Keratinocyte (primary cell): Measurements from ENCODE around the gene CGNL1. TPM values are rescaled to one million over a fixed set of nuclear protein-coding genes. Genes with fewer than 3 reads are reported as not detected.

Experiments
- DNase-seq: peaks from one replicate; pipeline ENCODE4 v3.0.0-alpha.2; 2011; ENCODE audit warnings: low read depth, missing footprints, low spot score
- FAIRE-seq: peaks from 2 replicates; lab custom pipeline; 2011; peaks lifted over from hg19 to GRCh38; lab: Jason Lieb, UNC
- H2AFZ ChIP-seq: 2 replicates; pipeline ENCODE4 v1.6.0; 2012; ENCODE audit warnings: low read length, control low read depth, inconsistent platforms; ENCODE audit not compliant: control insufficient read depth
- H3K27ac ChIP-seq: 2 replicates; pipeline ENCODE4 v1.5.1; 2011; ENCODE audit warnings: low read length; ENCODE audit not compliant: control insufficient read depth, insufficient read depth
- H3K27me3 ChIP-seq: 3 replicates; pipeline ENCODE4 v1.6.0; 2011; ENCODE audit warnings: low read length; ENCODE audit not compliant: control insufficient read depth, insufficient read depth; ENCODE audit errors: extremely low read depth
- H3K36me3 ChIP-seq, 2 experiments: 2 replicates in 1 of 2; 3 replicates in 1 of 2; pipeline ENCODE4 v1.5.1; 2011; ENCODE audit warnings: low read length in 2 of 2, mild to moderate bottlenecking in 1 of 2; ENCODE audit not compliant: control insufficient read depth in 2 of 2, insufficient read depth in 2 of 2; ENCODE audit errors: extremely low read depth in 1 of 2
- H3K4me1 ChIP-seq: 3 replicates; pipeline ENCODE4 v1.5.1; 2011; ENCODE audit warnings: low read length; ENCODE audit not compliant: control insufficient read depth, insufficient read depth; ENCODE audit errors: extremely low read depth
- H3K4me2 ChIP-seq: 3 replicates; pipeline ENCODE4 v1.6.0; 2011; ENCODE audit warnings: low read depth, low read length; ENCODE audit not compliant: control insufficient read depth, insufficient read depth; ENCODE audit errors: extremely low read depth
- H3K4me3 ChIP-seq, 3 experiments: fragments of 200-600 bp in 1 of 3; sonication (generic) in 1 of 3; 2 replicates in 2 of 3; 3 replicates in 1 of 3; pipeline ENCODE4 v1.5.1; 2011 to 2016; ENCODE audit warnings: low read length in 3 of 3, mild to moderate bottlenecking in 3 of 3, control low read depth in 2 of 3, inconsistent platforms in 1 of 3, low read depth in 1 of 3, mixed read lengths in 1 of 3, mixed run types in 1 of 3, moderate library complexity in 1 of 3; ENCODE audit not compliant: control insufficient read depth in 2 of 3, insufficient read depth in 2 of 3; ENCODE audit errors: extremely low read depth in 1 of 3
- H3K79me2 ChIP-seq: 2 replicates; pipeline ENCODE4 v1.6.0; 2012; ENCODE audit warnings: low read length; ENCODE audit not compliant: control insufficient read depth, insufficient read depth
- H3K9ac ChIP-seq: 3 replicates; pipeline ENCODE4 v1.6.0; 2011; ENCODE audit warnings: low read length; ENCODE audit not compliant: control insufficient read depth, insufficient read depth; ENCODE audit errors: extremely low read depth
- H3K9me1 ChIP-seq: 3 replicates; pipeline ENCODE4 v1.6.0; 2011; ENCODE audit warnings: low read length; ENCODE audit not compliant: control insufficient read depth, insufficient read depth; ENCODE audit errors: extremely low read depth
- H3K9me3 ChIP-seq: 2 replicates; pipeline ENCODE4 v1.5.1; 2012; ENCODE audit warnings: low read depth, low read length; ENCODE audit not compliant: control insufficient read depth
- H4K20me1 ChIP-seq: 3 replicates; pipeline ENCODE4 v1.6.0; 2011; ENCODE audit warnings: low read length; ENCODE audit not compliant: control insufficient read depth, insufficient read depth; ENCODE audit errors: extremely low read depth
- CTCF ChIP-seq, 3 experiments: IDR thresholded peaks in 1 of 3; conservative IDR thresholded peaks in 1 of 3; optimal IDR thresholded peaks in 1 of 3; 2 replicates in 2 of 3; 3 replicates in 1 of 3; pipeline versions ENCODE3 to v1.5.1; 2011; ENCODE audit warnings: low read length in 3 of 3, mild to moderate bottlenecking in 3 of 3, moderate library complexity in 2 of 3, control low read depth in 1 of 3, inconsistent platforms in 1 of 3; ENCODE audit not compliant: insufficient read depth in 2 of 3; ENCODE audit errors: extremely low read depth in 1 of 3
- EZH2 ChIP-seq: IDR thresholded peaks from one replicate; pipeline ENCODE4 v1.6.1; 2012; ENCODE audit warnings: inconsistent platforms, mild to moderate bottlenecking, low read length, moderate library complexity
- dilution Hi-C: fragments of 300-500 bp; cut with MboI; formaldehyde crosslinking; loops from one replicate; pipeline ENCODE4 v1.7.0; 2020; ENCODE audit warnings: low sequenced_read_pairs; ENCODE audit not compliant: extremely low pct_ligation_motif_present
- polyA plus RNA-seq, 5 experiments: library from polyadenylated mRNA; depleted of rRNA in 3 of 5; stranded (reverse) in 3 of 5; stranded (forward) in 1 of 5; unstranded in 1 of 5; fragments of >200 nt; gene quantifications; 1 replicate in 1 of 5; 2 replicates in 3 of 5; 3 replicates in 1 of 5; pipeline versions ENCODE4 v1.2.1 to v1.2.3, GENCODE V29; 2011 to 2012; ENCODE audit warnings: missing spikeins in 2 of 5, low read depth in 1 of 5, low replicate concordance in 1 of 5

CGNL1 gene
- polyA plus RNA-seq, 1 donor (not counting 4 experiments of a cell fraction or from before 2014, with no cell fraction given): 0.05 TPM

GRCh38 chr15:57363661-57364060 lies 12.6 kb upstream of the CGNL1 start:
- Histone ChIP-seq H3K27me3 (no peaks in the 10 kb centered on the region), H3K79me2 (no peaks in the 10 kb centered on the region), H3K9ac (no peak overlapping the region), H3K36me3 (no peaks in the 10 kb centered on the region), H3K9me3 (no peaks in the 10 kb centered on the region), H3K4me1 (peaks cover 6% of the 10 kb centered on the region), H3K9me1 (no peaks in the 10 kb centered on the region), H3K4me2 (no peak overlapping the region), H4K20me1 (no peaks in the 10 kb centered on the region), H3K27ac (no peak overlapping the region), H2AFZ (no peak overlapping the region), H3K4me3 (no peak overlapping the region)
- DNase-seq: no peak
- TF ChIP-seq EZH2: no peak
- no peak for TF ChIP-seq CTCF (optimal IDR thresholded peaks at IDR 0.05 in 1 of 3, IDR thresholded peaks at IDR 0.05 in 1 of 3, conservative IDR thresholded peaks at IDR 0.05 in 1 of 3; ENCODE audit: extremely low read depth in 1 of 3, insufficient read depth in 2 of 3, low read length in 3 of 3)
- FAIRE-seq: no peak
- dilution Hi-C loops: no loop called here

DNA sequence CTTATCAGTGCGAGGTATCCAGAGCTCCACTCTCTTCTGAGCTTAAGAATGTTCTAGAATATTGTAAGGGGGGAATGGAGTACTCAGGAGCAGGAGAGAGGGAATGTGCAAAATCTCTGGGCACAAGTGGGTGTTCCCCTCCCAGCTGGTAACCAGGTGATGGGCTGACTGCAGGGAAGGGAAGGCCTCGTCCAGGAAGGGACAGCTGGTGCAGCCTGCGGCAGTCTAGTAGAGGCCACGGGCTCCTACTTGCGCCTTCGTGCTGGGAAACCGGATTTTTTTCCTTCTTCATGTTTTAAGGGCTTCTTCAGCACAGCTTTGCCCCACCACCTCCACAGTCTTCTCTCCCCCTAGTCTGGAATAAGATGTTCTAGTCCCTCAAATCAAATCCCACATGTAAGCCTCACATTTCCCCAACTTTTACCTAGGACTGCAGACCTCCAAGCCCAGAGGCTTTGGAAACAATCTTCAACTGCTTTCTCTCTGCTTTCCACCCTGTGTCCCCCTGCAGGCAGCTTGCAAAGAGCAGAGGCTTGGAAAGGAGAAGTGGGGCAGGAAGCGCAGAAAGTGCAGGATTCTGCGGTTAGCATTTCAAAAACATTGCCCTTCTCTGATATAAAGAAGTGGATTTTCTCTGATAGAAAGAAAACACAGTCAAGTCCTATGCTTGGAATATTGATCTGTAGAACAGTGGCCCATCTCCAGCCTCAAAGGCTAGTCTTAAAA lies 11.9 kb upstream of the CGNL1 start:
- H3K9me1 ChIP-seq: no peaks in the 10 kb centered on the region
- dilution Hi-C loops: no loop called here
- no peak overlapping the region for H3K4me3 ChIP-seq
- H3K27me3 ChIP-seq: no peaks in the 10 kb centered on the region
- no peak overlapping the region for H2AFZ ChIP-seq
- no peaks in the 10 kb centered on the region for H3K9me3 ChIP-seq
- FAIRE-seq (no peak), DNase-seq (no peak)
- no peak overlapping the region for H3K4me2 ChIP-seq
- no peak for TF ChIP-seq EZH2
- TF ChIP-seq CTCF (optimal IDR thresholded peaks at IDR 0.05 in 1 of 3, IDR thresholded peaks at IDR 0.05 in 1 of 3, conservative IDR thresholded peaks at IDR 0.05 in 1 of 3; ENCODE audit: extremely low read depth in 1 of 3, insufficient read depth in 2 of 3, low read length in 3 of 3): no peak
- H3K36me3 ChIP-seq: no peaks in the 10 kb centered on the region
- no peaks in the 10 kb centered on the region for H4K20me1 ChIP-seq
- no peaks in the 10 kb centered on the region for H3K79me2 ChIP-seq
- H3K4me1 ChIP-seq: peaks cover 6% of the 10 kb centered on the region
- no peak overlapping the region for H3K9ac ChIP-seq
- no peak overlapping the region for H3K27ac ChIP-seq
